Inflammatory macrophage treated with lipopolysaccharide for 4 hours (primary cell): ENCODE measurements around the gene SULT1E1.

Experiments used
- DNase-seq: peaks from one replicate; pipeline ENCODE4 v3.0.0-alpha.2; 2020

SULT1E1 gene

GRCh38 chr4:69860052-69860451 lies at the start of gene SULT1E1:
Gene SULT1E1 (minus strand): TSS chr4:69860145. CDS start chr4:69857644, 2,501 bp downstream.
- no peak for DNase-seq

GRCh38 chr4:69909195-69909594 lies 49.2 kb upstream of the SULT1E1 start:
- DNase-seq: no peak

- no peak for DNase-seq
Observed at GRCh38 chr4:69907151-69907550, 47.2 kb upstream of the SULT1E1 start.

- DNase-seq: no peak
Observed at GRCh38 chr4:69896530-69897116, 36.7 kb upstream of the SULT1E1 start.

GRCh38 chr4:69894721-69895120 lies 34.8 kb upstream of the SULT1E1 start:
- DNase-seq: no peak

- no peak for DNase-seq
Observed at GRCh38 chr4:69894186-69894585, 34.2 kb upstream of the SULT1E1 start.

GRCh38 chr4:69888336-69888735 lies 28.4 kb upstream of the SULT1E1 start:
- DNase-seq: no peak

- no peak for DNase-seq
Observed at GRCh38 chr4:69882150-69882549, 22.2 kb upstream of the SULT1E1 start.

GRCh38 chr4:69881173-69881773 lies 21.3 kb upstream of the SULT1E1 start:
- peak; percentile 55 for DNase-seq

- no peak for DNase-seq
Observed at GRCh38 chr4:69878250-69878649, 18.3 kb upstream of the SULT1E1 start.

- no peak for DNase-seq
Observed at GRCh38 chr4:69877453-69877852, 17.5 kb upstream of the SULT1E1 start.

- DNase-seq: no peak
Observed at GRCh38 chr4:69876071-69876470, 16.1 kb upstream of the SULT1E1 start.

GRCh38 chr4:69875576-69875975 lies 15.6 kb upstream of the SULT1E1 start:
- no peak for DNase-seq

GRCh38 chr4:69874507-69874906 lies 14.6 kb upstream of the SULT1E1 start:
- no peak for DNase-seq

- no peak for DNase-seq
Observed at GRCh38 chr4:69861756-69862155, 1.8 kb upstream of the SULT1E1 start.

- no peak for DNase-seq
Observed at GRCh38 chr4:69860521-69861298, 765 bp upstream of the SULT1E1 start.

GRCh38 chr4:69859140-69859685 lies 732 bp downstream of the SULT1E1 start:
- no peak for DNase-seq

GRCh38 chr4:69858690-69859089 lies 1.3 kb downstream of the SULT1E1 start:
- DNase-seq: no peak

- no peak for DNase-seq
Observed at GRCh38 chr4:69855822-69856221, 4.1 kb downstream of the SULT1E1 start.

- DNase-seq: no peak
Observed at GRCh38 chr4:69849969-69850368, 10.0 kb downstream of the SULT1E1 start.

GRCh38 chr4:69849297-69849696 lies 10.6 kb downstream of the SULT1E1 start:
- no peak for DNase-seq

GRCh38 chr4:69848028-69848427 lies 11.9 kb downstream of the SULT1E1 start:
- DNase-seq: no peak

- no peak for DNase-seq
Observed at GRCh38 chr4:69843932-69844331, 16.0 kb downstream of the SULT1E1 start.

GRCh38 chr4:69843301-69843700 lies 16.6 kb downstream of the SULT1E1 start:
- DNase-seq: no peak
